HepG2 (cell line): Measurements from ENCODE around the gene APOM. TPM values are rescaled to one million over a fixed set of nuclear protein-coding genes. Genes with fewer than 3 reads are reported as not detected.

Source experiments
- ATF7 ChIP-seq, 2 experiments: fragments of 450-650 bp in 1 of 2; sonication (generic) in 1 of 2; formaldehyde crosslinking in 1 of 2; IDR thresholded peaks; 2 replicates each; pipeline versions ENCODE4 v1.4.0 to v1.6.1; 2016 to 2020; ENCODE audit warnings: antibody characterized with exemption in 1 of 2, mild to moderate bottlenecking in 1 of 2, missing genetic modification reagents in 1 of 2
- KDM3A ChIP-seq: IDR thresholded peaks from 2 replicates; pipeline ENCODE4 v1.6.1; 2018; ENCODE audit warnings: low read depth, missing compliant biosample characterization
- MTA1 ChIP-seq: sonication (generic); formaldehyde crosslinking; IDR thresholded peaks from 2 replicates; pipeline ENCODE4 v1.4.0; 2020; ENCODE audit warnings: missing genetic modification reagents, mild to moderate bottlenecking, borderline replicate concordance
- NKX3-1 ChIP-seq: sonication (generic); formaldehyde crosslinking; IDR thresholded peaks from 2 replicates; pipeline ENCODE4 v1.5.0; 2020; ENCODE audit warnings: missing genetic modification reagents
- ZFP36 ChIP-seq: fragments of 150-350 bp; IDR thresholded peaks from 2 replicates; pipeline ENCODE4 v1.6.1; 2018; ENCODE audit warnings: borderline replicate concordance, low read length, low read depth; ENCODE audit not compliant: partially characterized antibody
- ZNF430 ChIP-seq: sonication (generic); formaldehyde crosslinking; IDR thresholded peaks from 2 replicates; pipeline ENCODE4 v1.9.0; 2021; ENCODE audit warnings: mild to moderate bottlenecking, missing genetic modification reagents
- ZNF629 ChIP-seq: sonication (generic); formaldehyde crosslinking; conservative IDR thresholded peaks from 2 replicates; pipeline ENCODE4 v1.5.0; 2020; ENCODE audit warnings: missing genetic modification reagents
- ZNF766 ChIP-seq: sonication (generic); formaldehyde crosslinking; IDR thresholded peaks from 2 replicates; pipeline ENCODE4 v1.5.0; 2020; ENCODE audit warnings: missing genetic modification reagents, borderline replicate concordance
- ZSCAN25 ChIP-seq: sonication (generic); formaldehyde crosslinking; IDR thresholded peaks from 2 replicates; pipeline ENCODE4 v1.8.0; 2022; ENCODE audit warnings: mild to moderate bottlenecking, missing genetic modification reagents
- ZSCAN9 ChIP-seq: IDR thresholded peaks from 2 replicates; pipeline ENCODE4 v1.6.1; 2016; ENCODE audit warnings: borderline replicate concordance
- polyA plus RNA-seq, 8 experiments: library from polyadenylated mRNA; depleted of rRNA in 3 of 8; stranded (reverse) in 7 of 8; unstranded in 1 of 8; fragments of >200 nt; fragmentation: Illumina TruSeq in 4 of 8; extraction: Trizol in 4 of 8; gene quantifications; 2 replicates each; pipeline versions ENCODE4 v1.2.1 to v1.2.3, GENCODE V29; 2011 to 2016; ENCODE audit warnings: low read depth in 4 of 8, missing spikeins in 1 of 8, mixed read lengths in 1 of 8; ENCODE audit not compliant: insufficient read depth in 1 of 8
- total RNA-seq, 5 experiments: library from RNA; depleted of rRNA; stranded (reverse); fragments of >200 nt; fragmentation: Illumina TruSeq; extraction: Trizol; gene quantifications; 2 replicates each; pipeline ENCODE4 v1.2.3, GENCODE V29; 2016; ENCODE audit warnings: low read depth in 1 of 5
- TF ChIP-seq, protein P1 (sequence below): sonication (generic); formaldehyde crosslinking; IDR thresholded peaks from 2 replicates; pipeline ENCODE4 v1.4.0; 2020; ENCODE audit warnings: missing genetic modification reagents, mild to moderate bottlenecking, borderline replicate concordance
- TF ChIP-seq, protein P2 (sequence below): sonication (generic); formaldehyde crosslinking; IDR thresholded peaks from 2 replicates; pipeline ENCODE4 v1.9.0; 2021; ENCODE audit warnings: missing genetic modification reagents, borderline replicate concordance
- TF ChIP-seq, protein P3 (sequence below): sonication (generic); formaldehyde crosslinking; IDR thresholded peaks from 2 replicates; pipeline ENCODE4 v1.5.1; 2020; ENCODE audit warnings: mild to moderate bottlenecking, missing genetic modification reagents, borderline replicate concordance
- TF ChIP-seq, protein P4 (sequence below): sonication (generic); formaldehyde crosslinking; IDR thresholded peaks from 2 replicates; pipeline ENCODE4 v1.4.0; 2020; ENCODE audit warnings: missing genetic modification reagents

Gene APOM
- total and polyA plus RNA-seq, 2 of the 13 experiments (the other 11 are each of a cell fraction or from before 2014, with no cell fraction given), result 98.2 to 1,140 TPM

DNA sequence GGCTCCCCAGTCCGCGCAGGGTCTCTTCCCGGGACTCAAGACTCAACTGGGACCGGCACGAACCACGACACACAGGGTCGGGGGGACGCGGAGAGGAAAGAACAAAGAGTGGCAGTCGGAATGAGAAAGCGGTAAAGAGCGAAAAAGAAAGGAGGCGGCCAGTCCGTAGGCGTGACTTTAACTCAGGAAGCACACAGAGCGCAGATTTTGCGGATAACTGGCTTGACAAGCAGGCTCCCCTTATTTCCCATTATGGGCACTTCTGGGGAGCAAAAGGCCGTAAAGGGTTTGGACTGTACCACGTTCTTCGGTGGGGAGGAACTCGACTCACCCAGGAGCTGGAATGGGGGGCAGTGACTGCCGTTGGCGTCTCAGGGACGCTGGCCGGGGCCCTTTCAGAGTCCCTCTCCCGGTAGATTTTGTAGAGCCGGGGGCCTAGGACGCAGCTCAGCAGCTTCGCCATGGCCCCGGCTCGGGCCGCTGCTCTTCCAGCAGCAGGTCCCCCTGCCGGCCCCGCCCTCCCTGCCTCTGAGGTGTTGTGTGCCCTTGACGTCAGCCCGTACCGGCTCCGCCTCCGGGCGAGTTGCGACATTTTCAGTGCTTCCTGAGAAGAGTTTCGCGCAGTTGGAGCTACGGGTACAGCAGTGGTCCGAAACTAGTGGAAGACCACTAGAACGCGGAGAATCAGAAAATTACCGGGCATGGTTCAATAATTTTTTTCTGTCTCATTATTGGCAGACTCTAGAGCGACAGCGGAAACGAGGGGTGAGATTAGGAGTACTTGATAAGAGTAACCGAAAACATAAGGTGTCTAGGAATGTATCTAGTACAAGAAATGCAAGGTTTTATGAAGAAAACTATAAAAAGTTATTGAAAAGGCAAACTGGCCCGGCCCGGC is 47.4 kb downstream of the APOM start, which contains the start of gene ABHD16A (continued):
- TF ChIP-seq KDM3A (CRISPR knock-in tag), result peak; percentile 67; the same call in 1 of the 2 replicates
- TF ChIP-seq NKX3-1 (CRISPR knock-in tag), result no peak
- TF ChIP-seq, protein P1, sequence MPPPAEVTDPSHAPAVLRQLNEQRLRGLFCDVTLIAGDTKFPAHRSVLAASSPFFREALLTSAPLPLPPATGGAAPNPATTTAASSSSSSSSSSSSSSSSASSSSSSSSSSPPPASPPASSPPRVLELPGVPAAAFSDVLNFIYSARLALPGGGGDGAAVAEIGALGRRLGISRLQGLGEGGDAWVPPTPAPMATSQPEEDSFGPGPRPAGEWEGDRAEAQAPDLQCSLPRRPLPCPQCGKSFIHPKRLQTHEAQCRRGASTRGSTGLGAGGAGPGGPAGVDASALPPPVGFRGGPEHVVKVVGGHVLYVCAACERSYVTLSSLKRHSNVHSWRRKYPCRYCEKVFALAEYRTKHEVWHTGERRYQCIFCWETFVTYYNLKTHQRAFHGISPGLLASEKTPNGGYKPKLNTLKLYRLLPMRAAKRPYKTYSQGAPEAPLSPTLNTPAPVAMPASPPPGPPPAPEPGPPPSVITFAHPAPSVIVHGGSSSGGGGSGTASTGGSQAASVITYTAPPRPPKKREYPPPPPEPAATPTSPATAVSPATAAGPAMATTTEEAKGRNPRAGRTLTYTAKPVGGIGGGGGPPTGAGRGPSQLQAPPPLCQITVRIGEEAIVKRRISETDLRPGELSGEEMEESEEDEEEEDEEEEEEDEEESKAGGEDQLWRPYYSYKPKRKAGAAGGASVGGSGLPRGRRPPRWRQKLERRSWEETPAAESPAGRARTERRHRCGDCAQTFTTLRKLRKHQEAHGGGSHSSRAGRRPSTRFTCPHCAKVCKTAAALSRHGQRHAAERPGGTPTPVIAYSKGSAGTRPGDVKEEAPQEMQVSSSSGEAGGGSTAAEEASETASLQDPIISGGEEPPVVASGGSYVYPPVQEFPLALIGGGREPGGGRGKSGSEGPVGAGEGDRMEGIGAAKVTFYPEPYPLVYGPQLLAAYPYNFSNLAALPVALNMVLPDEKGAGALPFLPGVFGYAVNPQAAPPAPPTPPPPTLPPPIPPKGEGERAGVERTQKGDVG (CRISPR knock-in tag), result no peak
- TF ChIP-seq ZNF766 (CRISPR knock-in tag), result no peak
- peak; percentile 33; the same call in 1 of the 2 replicates for TF ChIP-seq ZSCAN25
- TF ChIP-seq, protein P2, sequence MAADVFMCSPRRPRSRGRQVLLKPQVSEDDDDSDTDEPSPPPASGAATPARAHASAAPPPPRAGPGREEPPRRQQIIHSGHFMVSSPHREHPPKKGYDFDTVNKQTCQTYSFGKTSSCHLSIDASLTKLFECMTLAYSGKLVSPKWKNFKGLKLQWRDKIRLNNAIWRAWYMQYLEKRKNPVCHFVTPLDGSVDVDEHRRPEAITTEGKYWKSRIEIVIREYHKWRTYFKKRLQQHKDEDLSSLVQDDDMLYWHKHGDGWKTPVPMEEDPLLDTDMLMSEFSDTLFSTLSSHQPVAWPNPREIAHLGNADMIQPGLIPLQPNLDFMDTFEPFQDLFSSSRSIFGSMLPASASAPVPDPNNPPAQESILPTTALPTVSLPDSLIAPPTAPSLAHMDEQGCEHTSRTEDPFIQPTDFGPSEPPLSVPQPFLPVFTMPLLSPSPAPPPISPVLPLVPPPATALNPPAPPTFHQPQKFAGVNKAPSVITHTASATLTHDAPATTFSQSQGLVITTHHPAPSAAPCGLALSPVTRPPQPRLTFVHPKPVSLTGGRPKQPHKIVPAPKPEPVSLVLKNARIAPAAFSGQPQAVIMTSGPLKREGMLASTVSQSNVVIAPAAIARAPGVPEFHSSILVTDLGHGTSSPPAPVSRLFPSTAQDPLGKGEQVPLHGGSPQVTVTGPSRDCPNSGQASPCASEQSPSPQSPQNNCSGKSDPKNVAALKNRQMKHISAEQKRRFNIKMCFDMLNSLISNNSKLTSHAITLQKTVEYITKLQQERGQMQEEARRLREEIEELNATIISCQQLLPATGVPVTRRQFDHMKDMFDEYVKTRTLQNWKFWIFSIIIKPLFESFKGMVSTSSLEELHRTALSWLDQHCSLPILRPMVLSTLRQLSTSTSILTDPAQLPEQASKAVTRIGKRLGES (CRISPR knock-in tag), result no peak
- TF ChIP-seq ZSCAN9 (CRISPR knock-in tag), result peak; percentile 81; the same call in 1 of the 2 replicates
- TF ChIP-seq ZNF430 (CRISPR knock-in tag), result peak; percentile 8; the same call in 1 of the 2 replicates
- no peak for TF ChIP-seq ATF7 (IDR thresholded peaks at IDR 0.05)
- peak; percentile 76; the same call in 1 of the 2 replicates for TF ChIP-seq ATF7 (CRISPR knock-in tag; IDR thresholded peaks at IDR 0.05)
- TF ChIP-seq MTA1, result peak; percentile 67; the same call in 1 of the 2 replicates
- TF ChIP-seq ZFP36, result no peak
- TF ChIP-seq, protein P3, sequence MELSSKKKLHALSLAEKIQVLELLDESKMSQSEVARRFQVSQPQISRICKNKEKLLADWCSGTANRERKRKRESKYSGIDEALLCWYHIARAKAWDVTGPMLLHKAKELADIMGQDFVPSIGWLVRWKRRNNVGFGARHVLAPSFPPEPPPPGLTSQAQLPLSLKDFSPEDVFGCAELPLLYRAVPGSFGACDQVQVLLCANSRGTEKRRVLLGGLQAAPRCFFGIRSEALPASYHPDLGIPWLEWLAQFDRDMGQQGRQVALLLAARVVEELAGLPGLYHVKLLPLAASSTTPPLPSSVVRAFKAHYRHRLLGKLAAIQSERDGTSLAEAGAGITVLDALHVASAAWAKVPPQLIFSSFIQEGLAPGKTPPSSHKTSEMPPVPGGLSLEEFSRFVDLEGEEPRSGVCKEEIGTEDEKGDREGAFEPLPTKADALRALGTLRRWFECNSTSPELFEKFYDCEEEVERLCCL (CRISPR knock-in tag), result no peak; the same call in 1 of the 2 replicates
- TF ChIP-seq, protein P4, sequence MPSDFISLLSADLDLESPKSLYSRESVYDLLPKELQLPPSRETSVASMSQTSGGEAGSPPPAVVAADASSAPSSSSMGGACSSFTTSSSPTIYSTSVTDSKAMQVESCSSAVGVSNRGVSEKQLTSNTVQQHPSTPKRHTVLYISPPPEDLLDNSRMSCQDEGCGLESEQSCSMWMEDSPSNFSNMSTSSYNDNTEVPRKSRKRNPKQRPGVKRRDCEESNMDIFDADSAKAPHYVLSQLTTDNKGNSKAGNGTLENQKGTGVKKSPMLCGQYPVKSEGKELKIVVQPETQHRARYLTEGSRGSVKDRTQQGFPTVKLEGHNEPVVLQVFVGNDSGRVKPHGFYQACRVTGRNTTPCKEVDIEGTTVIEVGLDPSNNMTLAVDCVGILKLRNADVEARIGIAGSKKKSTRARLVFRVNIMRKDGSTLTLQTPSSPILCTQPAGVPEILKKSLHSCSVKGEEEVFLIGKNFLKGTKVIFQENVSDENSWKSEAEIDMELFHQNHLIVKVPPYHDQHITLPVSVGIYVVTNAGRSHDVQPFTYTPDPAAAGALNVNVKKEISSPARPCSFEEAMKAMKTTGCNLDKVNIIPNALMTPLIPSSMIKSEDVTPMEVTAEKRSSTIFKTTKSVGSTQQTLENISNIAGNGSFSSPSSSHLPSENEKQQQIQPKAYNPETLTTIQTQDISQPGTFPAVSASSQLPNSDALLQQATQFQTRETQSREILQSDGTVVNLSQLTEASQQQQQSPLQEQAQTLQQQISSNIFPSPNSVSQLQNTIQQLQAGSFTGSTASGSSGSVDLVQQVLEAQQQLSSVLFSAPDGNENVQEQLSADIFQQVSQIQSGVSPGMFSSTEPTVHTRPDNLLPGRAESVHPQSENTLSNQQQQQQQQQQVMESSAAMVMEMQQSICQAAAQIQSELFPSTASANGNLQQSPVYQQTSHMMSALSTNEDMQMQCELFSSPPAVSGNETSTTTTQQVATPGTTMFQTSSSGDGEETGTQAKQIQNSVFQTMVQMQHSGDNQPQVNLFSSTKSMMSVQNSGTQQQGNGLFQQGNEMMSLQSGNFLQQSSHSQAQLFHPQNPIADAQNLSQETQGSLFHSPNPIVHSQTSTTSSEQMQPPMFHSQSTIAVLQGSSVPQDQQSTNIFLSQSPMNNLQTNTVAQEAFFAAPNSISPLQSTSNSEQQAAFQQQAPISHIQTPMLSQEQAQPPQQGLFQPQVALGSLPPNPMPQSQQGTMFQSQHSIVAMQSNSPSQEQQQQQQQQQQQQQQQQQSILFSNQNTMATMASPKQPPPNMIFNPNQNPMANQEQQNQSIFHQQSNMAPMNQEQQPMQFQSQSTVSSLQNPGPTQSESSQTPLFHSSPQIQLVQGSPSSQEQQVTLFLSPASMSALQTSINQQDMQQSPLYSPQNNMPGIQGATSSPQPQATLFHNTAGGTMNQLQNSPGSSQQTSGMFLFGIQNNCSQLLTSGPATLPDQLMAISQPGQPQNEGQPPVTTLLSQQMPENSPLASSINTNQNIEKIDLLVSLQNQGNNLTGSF, result no peak
- peak; percentile 41 for TF ChIP-seq ZNF629 (CRISPR knock-in tag)
